ENCODE results near the gene PDHX. TPM values are rescaled to one million over a fixed set of nuclear protein-coding genes. Genes with fewer than 3 reads are reported as not detected.
"Not testable (repeated sequence)": the region's sequence is repeated elsewhere in the genome, so short reads cannot be mapped to it uniquely, and the experiment has no call there.

PDHX gene
- total and polyA plus RNA-seq, 9 donors: 11.8 to 45.2 (median 24.0) TPM

- Histone ChIP-seq H3K9me3 (no peaks in the 10 kb centered on the region), H3K4me1 (ENCODE audit: insufficient read depth) (no peaks in the 10 kb centered on the region), H3K4me3 (no peak overlapping the region), H3K27me3 (no peaks in the 10 kb centered on the region), H3K27ac (no peak overlapping the region), H3K36me3 (no peaks in the 10 kb centered on the region)
- no peak for TF ChIP-seq CTCF (IDR thresholded peaks at IDR 0.05)
- TF ChIP-seq EP300 (IDR thresholded peaks at IDR 0.05): no peak
- TF ChIP-seq POLR2A (IDR thresholded peaks at IDR 0.05): no peak
- no peak for DNase-seq
- 61 to 84% (median 79%) methylated on average over 2 of the region's 2 CpGs for WGBS, 3 donors
- intact Hi-C loops (cut with DNase I): no loop called here
Observed at GRCh38 chr11:34890089-34890488, 26.3 kb upstream of the PDHX start.

- no peak overlapping the region for H3K4me3 ChIP-seq
- WGBS, 3 donors: 83 to 91% (median 84%) methylated on average over 1 of the region's 1 CpG
- TF ChIP-seq EP300 (IDR thresholded peaks at IDR 0.05) (no peak), CTCF (IDR thresholded peaks at IDR 0.05) (no peak), POLR2A (IDR thresholded peaks at IDR 0.05) (no peak)
- no peak overlapping the region for H3K27ac ChIP-seq
- H3K27me3 ChIP-seq: no peaks in the 10 kb centered on the region
- H3K9me3 ChIP-seq: no peaks in the 10 kb centered on the region
- no peaks in the 10 kb centered on the region for H3K36me3 ChIP-seq
- intact Hi-C loops (cut with DNase I): no loop called here
- no peak for DNase-seq
- H3K4me1 ChIP-seq (ENCODE audit: insufficient read depth): no peaks in the 10 kb centered on the region
Observed at GRCh38 chr11:34890812-34891211, 25.6 kb upstream of the PDHX start.

- Histone ChIP-seq H3K36me3 (no peaks in the 10 kb centered on the region), H3K27ac (no peak overlapping the region), H3K9me3 (no peaks in the 10 kb centered on the region), H3K4me3 (no peak overlapping the region), H3K4me1 (ENCODE audit: insufficient read depth) (no peaks in the 10 kb centered on the region), H3K27me3 (no peaks in the 10 kb centered on the region)
- intact Hi-C loops (cut with DNase I): no loop called here
- DNase-seq: no peak
- WGBS, 3 donors: 65 to 94% (median 81%) methylated on average over 3 of the region's 3 CpGs
- TF ChIP-seq EP300 (IDR thresholded peaks at IDR 0.05): no peak
- no peak for TF ChIP-seq POLR2A (IDR thresholded peaks at IDR 0.05)
- TF ChIP-seq CTCF (IDR thresholded peaks at IDR 0.05): no peak
Observed at GRCh38 chr11:34891611-34892010, 24.8 kb upstream of the PDHX start.

- WGBS, 3 donors: 96 to 98% (median 96%) methylated on average over 1 of the region's 1 CpG
- Histone ChIP-seq H3K27me3 (no peaks in the 10 kb centered on the region), H3K27ac (no peak overlapping the region), H3K4me1 (ENCODE audit: insufficient read depth) (no peaks in the 10 kb centered on the region), H3K4me3 (no peak overlapping the region), H3K36me3 (no peaks in the 10 kb centered on the region), H3K9me3 (no peaks in the 10 kb centered on the region)
- DNase-seq: no peak
- intact Hi-C loops (cut with DNase I): no loop called here
- TF ChIP-seq EP300 (IDR thresholded peaks at IDR 0.05): no peak
- TF ChIP-seq CTCF (IDR thresholded peaks at IDR 0.05): no peak
- no peak for TF ChIP-seq POLR2A (IDR thresholded peaks at IDR 0.05)
Observed at GRCh38 chr11:34893416-34893815, 23.0 kb upstream of the PDHX start.

GRCh38 chr11:34896191-34896590, 20.2 kb upstream of the PDHX start:
- H3K27ac ChIP-seq; H3K36me3 ChIP-seq; intact Hi-C loops (cut with DNase I); H3K4me1 ChIP-seq (ENCODE audit: insufficient read depth); H3K27me3 ChIP-seq; DNase-seq; H3K4me3 ChIP-seq: not testable (repeated sequence)
- 96 to 99% (median 96%) methylated on average over 3 of the region's 3 CpGs for WGBS, 3 donors
- peaks cover 6 to 20% of the 10 kb centered on the region in 2 donors for H3K9me3 ChIP-seq

Data from ovary (tissue), 9 donors.